EH (cell line): ENCODE results near the gene KPNA1.
A peak's percentile ranks its signal among the peaks of the same experiment; 100 is the strongest.

Experiments
- DNase-seq: peaks from one replicate; pipeline ENCODE4 v3.0.0-alpha.2; 2015; ENCODE audit warnings: low read depth

KPNA1 gene

DNA sequence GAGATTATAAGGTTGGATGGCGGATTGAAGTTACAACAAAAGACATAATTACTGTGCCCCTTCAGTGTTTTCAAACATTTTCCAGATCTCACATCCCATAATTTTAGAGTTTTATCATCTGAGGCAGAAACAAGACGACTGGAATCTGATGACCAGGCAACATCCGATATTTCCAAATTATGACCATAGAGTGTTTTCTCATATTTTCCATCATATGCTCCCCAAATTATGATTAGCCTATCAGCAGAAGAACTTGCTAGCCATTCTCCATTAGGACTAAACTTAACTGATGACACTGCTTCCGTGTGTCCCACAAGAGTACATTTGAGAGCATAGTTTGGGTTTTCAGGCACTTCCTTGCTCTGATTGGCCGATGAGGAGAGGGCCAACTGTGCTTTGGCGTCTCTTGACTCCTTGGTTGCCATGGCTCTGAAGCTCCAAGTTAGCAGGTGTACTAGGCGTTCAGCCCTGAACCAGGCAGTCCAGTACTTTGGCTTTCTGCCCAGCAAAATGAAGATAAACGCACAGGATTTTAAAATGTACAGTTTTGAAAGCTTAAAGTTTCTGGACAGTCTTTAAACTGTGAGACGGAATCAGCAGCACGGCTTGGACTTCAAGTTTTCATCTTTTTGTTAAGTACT is 99.5 kb downstream of the KPNA1 start:
- DNase-seq = peak; percentile 63

DNA sequence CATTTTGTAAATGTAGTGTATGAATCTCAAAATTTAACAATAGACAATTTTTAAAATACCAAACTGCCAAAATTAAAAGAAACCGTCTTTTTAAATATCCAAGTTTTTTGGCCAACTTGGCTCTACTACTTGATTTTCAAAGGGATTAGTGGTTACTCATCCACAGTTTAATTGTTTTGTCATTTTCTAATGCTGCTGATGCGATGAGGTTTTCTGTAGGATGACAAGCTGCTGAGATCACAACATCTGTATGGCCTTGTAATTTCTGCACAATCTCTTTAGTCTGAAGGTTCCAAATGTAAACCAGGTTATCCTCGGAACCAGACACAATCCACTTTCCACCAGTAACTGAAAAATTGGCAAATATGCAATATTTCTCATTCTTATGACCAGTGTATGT is 100.3 kb downstream of the KPNA1 start:
- no peak for DNase-seq

DNA sequence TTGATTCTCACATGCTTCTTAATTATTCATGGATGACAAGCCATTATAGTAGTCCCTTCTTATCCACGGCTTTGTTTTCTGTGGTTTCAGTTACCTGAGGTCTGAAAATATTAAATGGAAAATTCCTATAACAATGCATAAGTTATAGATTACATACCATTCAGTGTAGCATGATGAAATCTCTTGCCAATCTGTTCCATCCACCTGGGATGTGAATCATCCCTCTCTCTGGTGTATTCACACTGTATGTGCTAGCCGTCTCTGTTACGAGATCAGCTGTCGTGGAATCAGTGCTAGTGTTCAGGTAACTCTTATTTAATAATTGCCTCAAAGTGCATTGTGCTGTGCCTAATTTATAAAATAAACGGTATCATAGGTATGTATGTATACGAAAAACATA is 104.1 kb downstream of the KPNA1 start:
- DNase-seq = no peak

DNA sequence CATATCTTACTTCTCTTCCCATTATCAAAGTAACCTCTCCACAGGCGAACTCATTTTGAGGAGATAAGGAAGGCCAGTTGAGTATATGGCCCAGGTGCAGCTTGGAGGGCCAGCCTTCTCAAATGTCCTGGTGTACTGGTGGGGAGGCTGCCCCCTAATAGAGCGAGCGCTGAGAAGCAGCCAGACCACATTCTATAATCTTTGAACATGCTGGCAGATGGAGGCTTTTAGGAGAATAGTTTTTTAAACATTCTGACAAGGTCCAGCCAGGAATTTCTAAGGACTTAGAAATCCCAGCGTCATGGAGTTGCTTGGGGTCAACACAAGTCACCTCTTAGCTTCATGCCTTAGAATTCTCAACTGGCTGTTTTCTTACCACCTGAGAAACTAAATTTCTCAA is 104.6 kb downstream of the KPNA1 start:
- DNase-seq = no peak

DNA sequence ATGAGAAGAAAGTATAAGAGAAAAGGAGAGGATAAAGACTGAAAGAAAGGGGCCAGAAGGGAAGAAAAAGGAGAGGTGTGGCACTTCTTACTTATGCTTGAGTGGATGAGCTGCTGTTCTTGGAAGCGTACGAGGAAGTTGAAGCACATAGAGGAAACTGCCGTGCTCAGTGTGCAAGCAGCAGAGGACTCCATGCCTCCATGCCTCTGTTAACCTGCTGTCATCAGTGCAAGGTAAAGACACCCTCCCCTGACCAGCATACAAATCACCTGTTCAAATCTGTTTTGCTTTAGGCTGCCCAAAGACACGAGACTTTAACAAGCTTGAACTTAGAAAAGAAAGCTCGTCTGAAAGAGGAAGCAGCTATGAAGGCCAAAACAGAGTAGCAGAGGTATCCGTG is 105.3 kb downstream of the KPNA1 start:
- no peak for DNase-seq

DNA sequence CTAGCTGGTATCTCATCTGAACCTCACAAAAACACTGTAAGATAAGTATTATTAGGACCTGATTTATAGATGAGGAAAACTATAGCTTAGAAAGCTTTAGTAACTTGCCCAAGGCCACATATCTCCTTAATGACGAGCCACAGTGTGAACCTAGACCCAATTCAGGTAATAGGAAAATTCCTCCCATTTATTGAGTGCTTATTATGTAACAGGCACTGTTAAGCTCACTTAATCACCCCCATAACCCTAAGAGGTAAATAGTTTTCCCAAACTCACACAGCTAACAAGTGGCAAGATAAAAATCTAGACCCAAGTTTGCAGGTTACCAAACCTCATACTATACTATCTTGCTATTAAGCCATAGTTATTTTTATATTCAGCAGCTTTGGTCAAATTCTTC is 106.8 kb downstream of the KPNA1 start:
- no peak for DNase-seq

DNA sequence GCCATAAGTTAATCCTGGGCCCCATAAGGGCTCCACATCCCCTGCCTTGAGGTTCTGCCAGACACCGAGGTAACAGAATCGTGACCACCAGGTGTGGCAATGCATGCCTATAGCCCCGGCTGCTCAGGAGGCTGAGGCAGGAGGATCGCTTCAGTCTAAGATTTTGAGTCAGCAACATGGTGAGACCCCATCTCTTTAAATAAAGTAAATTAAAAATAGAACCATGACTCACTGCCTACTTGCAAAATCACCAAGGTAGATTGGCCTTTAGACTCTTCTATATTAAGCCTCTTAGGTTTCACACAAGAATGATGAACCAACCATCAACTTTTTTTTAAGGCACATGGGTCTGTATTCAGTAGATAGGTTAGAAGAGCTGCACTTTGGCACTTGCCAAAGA is 108.5 kb downstream of the KPNA1 start:
- DNase-seq = no peak

DNA sequence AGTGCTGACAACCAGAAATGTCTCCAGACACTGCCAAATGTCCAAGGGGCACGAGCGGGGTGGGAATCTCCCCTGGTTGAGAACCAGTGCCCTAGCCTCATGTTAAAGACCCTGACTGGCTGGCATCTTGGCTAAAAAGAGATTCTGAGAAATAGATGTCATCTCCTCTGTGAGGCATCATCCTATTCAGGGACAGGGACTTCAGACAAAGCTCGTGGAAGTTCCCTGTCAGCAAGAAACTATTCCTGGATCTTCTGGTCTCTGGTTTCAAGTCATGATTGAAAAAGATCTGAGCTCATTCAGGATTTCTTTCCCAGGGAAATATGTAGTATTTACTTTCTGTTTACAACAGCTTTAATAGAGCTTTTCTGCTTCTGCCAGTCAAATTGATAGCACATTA is 109.7 kb downstream of the KPNA1 start:
- DNase-seq = no peak

DNA sequence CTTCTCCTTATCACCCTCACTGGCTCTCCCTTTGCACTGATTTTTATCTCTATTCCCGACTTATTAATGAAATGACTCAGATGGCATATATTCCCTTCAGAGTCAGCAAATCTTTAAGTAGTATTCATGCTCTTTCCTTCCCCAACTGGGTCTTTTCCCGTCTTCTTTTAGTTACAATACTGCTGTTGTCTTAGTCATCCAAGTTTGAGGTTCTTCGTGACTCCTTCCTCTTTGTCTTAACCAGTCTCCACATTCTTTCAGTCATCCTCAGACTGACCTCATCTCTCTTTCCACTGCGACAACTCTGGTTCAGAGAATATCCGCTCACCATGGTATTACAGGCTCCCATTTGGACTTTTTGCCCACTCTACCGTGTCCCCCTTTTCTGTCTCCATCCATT is 111.2 kb downstream of the KPNA1 start:
- peak; percentile 67 for DNase-seq

DNA sequence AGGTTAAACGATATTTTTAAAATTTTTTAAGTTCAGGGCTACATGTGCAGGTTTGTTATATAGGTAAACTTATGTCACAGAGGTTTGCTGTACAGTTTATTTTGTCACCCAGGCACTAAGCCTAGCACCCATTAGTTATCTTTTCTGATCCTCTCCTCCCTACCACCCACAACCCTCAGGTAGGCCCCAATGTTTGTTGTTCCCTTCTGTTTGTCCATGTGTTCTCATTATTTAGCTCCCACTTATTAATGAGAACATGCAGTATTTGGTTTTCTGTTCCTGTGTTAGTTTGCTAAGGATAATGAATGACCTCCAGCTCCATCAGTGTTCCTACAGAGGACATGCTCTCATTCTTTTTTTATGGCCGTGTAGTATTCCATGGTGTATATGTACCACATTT is 115.8 kb downstream of the KPNA1 start:
- no peak for DNase-seq

DNA sequence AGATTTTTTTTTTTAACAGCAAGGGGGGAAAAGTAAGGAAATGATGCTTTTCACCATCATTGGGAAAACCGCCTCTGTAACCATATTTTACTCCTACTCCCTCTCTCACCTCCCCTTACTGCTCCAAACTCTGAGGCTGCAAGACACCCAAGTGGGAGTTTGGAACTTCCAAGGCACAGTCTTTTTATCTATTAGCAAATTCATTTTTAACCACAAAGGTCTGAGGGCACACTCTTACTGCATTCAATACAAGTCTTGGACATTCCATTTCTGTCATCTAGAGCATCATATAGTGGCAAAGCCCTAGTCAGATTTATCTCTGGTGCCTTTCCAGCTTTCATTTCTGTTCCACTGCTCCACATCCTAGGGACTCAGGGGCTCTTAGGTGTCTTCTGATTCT is 117.5 kb downstream of the KPNA1 start:
- DNase-seq = peak; percentile 33

DNA sequence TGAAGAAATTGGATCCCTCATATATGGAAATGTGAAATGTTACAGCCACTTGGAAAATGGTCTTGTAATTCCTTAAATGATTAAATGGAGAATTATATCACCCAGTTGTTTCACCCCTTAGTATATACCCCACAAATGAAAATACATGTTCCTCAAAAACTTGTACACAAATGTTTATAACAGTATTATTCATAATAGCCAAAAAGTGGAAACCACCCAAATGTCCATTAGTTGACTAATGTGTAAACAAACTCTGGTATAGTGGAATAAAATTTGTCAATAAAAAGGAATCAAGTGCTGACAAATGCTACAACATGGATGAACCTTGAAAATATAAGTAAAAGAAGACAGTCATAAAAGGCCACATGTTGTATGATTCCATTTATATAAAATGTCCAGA is 118.2 kb downstream of the KPNA1 start:
- DNase-seq = no peak

DNA sequence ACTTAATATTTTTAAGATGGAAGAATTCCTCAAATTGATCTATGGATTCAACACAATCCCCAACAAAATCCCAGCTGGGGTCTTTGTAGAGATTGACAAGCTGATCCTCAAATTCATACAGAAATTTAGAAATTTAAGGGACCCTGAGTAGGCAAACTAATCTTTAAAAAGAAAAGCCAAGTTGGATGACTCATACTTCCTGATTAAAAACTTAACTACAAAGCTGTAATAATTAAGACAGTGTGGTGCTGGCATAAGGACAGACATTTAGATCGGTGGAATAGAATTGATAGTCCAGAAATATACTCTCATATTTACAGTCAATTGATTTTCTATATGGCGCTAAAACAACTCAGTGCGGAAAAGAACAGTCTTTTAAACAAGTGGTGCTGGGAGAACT is 119.2 kb downstream of the KPNA1 start:
- DNase-seq = peak; percentile 12

DNA sequence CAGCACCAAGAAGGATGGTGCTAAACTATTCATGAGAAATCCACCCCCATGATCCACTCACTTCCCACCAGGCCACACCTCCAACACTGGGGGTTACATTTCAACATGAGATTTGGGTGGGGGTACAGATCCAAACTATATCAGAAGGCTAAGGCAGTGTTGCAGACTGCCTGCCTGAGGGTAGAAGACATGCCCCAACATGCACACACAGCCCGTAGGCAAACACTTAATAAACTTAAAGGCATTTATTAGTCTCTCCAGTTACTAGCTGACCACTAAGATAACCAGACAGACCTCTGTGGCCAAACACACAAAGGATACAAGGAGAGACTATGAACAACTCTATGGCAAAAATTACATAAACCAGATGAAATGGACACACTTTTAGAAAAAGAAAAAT is 120.6 kb downstream of the KPNA1 start:
- DNase-seq = peak; percentile 38

DNA sequence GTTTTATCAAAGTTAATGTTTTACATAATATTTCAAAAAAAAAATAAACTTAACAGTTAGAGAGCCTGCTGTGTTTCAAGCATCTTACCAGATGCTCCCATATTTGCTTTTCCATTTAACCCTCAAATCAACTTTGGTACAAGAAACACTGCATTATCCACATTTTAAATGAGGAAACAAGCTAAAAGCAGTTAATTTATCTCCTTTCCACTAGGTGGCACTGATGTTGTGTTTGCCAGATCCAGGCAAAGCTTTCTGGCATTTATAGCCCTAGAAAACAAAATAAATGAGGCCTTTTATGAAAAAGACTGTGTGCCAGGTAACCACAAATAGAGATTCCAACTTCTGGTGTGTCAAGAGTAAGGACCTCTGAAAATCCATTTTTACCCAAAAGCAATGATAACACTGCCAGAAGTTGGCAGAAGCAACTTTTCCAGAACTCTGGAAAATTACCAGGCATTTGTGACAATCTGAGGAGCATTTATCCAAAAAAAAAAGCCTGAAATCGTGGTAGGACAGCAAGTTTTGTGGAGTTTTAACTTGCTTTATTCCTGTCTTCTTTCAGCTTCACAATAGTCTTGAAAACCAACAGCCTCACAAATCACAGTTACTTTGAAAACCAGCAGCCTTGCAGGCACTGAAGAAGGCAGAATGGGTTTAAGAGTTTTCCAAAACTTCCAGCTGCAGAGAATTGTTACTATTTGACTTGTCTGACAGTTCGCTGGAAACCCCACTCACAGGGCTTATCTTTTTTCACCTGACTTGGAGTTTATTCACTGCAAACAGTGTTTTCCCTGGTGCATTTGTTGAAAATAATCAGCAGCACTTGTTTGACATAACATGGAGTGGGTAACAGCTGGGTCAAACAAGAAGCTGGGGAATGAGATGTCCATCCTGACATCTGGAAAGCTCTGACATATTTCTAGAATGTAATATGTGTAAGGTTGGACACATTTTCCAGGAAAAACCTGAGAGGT is 121.6 kb downstream of the KPNA1 start:
- DNase-seq = peak; percentile 65

DNA sequence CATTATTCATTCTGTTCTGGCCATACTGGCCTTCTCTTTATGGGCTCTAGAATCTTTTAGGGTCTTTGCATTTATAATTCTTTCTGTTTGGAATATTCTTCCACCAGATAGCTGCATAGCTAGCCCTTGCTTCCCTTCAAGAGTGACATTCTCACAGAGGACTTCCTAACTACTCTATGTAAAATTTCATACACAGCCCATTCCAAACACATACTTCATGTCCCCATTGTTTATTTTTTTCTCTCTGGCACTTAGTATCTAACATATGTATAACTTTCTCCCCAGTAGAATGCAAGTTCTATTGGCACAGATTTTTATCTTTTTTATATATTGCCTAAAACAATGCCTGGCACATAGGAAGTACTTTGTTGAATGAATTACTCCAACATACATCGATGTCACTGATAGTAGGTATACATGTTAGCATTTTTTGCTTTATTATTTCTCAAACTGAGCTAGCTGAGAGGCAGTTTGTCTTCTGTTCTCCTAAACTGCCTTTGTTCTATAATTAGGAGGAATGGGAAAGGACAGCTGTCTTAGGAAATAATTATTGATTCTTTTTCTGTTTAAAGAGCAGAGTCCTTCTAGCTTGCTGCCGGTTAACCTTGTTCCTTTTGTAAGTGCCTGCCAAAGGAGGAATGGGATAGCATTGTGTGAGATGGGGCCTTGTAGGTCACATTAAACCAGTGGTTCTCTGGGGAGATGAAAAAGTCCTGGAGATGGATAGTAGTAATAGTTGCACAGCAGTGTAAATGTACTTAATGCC is 122.9 kb downstream of the KPNA1 start:
- no peak for DNase-seq

DNA sequence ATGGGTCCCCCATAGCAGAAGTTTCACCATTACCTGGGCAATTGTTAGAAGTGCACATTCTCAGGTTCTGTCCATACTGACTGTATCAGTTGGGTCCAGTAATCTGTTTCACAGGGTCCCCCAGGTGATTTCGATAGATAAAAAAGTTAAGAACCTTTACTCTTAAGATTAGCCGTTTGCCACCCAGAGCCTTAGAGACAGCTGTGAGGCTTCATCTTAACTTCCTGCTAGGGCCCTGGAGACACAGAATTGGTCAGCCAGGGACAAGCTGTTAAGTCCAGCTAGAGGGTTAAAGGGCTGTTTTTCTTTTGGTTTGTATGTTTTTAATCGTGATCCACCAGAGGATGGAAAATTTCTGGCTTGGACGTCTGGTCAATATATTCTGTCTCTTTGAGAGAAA is 124.1 kb downstream of the KPNA1 start:
- no peak for DNase-seq

DNA sequence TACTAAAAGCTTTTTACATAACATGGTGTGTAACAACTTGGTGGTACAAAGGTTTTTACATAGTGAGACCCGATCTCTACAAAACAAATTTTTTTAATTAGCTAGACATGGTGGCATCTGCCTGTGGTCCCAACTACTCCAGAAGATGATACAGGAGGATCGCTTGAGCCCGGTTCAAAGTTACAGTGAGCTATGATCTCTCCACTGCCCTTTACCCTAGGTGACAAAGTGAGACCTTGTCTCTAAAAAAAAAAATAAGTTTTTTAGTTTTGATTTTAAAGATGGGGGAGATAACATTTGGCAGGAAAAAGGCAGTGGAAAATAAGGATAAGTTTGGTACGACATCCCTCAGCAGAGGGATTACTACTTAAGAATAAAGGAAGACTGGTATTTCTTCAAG is 124.8 kb downstream of the KPNA1 start:
- DNase-seq = no peak

DNA sequence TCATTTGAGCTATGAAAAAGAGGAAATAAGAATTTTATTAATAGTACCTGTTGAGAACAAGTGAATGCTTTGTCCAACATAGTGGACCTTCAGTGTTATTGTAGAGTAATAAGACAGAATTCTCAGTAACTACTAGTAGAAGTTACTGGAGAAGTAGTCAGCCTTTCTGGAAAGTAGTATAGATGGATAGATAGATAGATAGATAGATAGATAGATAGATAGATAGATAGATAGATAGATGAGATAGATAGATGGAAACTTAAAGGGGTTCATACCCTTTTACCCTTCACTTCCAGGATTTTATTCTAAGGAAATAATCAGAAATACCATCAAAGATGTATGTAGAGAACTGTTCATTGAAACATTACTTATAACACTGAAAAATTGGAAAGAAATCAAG is 125.5 kb downstream of the KPNA1 start:
- DNase-seq = no peak

DNA sequence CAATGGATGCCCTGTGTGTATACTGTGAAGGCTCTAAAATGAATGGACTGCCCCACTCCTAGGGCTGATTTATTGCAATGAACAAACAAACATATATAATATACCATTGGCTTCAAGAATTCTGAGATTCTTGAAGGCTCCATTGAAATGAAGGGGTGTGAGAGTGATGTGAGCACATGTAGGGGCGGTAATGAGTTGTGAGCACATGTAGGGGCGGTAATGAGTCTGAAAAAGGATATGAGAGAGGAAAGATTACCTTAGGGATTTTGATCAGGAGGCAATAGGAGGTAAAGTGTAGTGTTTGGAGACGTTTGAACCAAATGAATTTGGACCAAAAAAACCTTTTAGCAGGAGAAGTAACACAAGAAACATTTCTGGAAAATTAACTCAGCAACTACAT is 127.0 kb downstream of the KPNA1 start:
- DNase-seq = no peak

DNA sequence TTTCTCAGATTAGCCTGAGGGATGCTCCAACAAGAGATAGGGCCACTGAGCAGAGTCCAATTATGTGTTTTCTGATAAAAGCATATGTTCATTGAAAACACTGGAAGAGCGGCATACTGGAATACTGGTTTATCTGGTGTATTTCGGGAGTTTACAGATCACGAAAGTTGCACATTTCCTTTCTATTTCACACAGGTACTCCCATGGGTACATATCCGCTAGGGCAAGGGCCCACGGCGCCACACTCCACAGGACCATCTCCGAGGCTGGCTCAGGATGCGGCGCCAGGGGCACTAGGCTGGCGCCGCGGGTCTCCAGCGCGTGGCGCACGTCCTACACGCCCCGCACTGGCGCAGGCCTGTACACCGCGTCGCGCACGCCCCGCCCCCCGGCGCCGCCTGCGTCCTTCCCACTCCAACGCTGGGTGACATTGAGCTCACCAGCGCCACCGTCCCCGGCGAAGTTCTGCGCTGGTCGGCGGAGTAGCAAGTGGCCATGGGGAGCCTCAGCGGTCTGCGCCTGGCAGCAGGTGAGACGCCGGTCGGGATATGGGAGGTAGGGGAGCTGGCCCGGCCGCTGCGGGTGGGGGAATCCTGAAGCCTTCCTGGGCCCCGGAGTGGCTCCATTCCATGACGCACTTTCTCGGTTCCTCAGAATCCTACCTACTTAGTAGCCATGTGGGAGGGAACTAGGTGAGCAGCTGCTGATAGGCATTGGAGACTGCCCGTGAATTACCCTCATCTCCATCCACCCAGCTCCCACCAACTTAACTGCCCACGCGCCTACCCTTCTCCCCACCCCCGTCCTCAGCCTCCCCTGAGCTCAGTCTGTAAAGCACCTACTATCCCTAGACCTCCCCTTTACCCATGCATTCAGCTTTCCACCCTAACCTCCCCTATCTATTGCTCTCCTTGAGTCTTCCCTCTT is 130.7 kb downstream of the KPNA1 start, which contains the start of gene FAM162A:
FAM162A (plus strand) TSS at position 412 of the 927 bp plus-strand sequence; CDS start at position 496, 84 bp downstream.
- peak; percentile 91 for DNase-seq
